H1 (cell line): Measurements from ENCODE around the gene TMEM156. TPM values are rescaled to one million over a fixed set of nuclear protein-coding genes. Genes with fewer than 3 reads are reported as not detected.

Experiments
- CTCF ChIA-PET: fragments of 300-600 bp; sonication (Branson Sonifier 250); formaldehyde crosslinking; loops from one replicate; lab custom pipeline; 2021; ENCODE audit not compliant: partially characterized antibody; lab: Charles Lee
- POLR2A ChIA-PET: fragments of 300-600 bp; sonication (Branson Sonifier 250); formaldehyde crosslinking; loops from one replicate; lab custom pipeline; 2021; ENCODE audit warnings: inconsistent platforms; ENCODE audit not compliant: partially characterized antibody; lab: Charles Lee
- DNase-seq, 2 experiments: peaks; one replicate each; pipeline versions ENCODE4 v3.0.0 to v3.0.0-alpha.2; 2010 to 2022; ENCODE audit warnings: low spot score in 2 of 2, low read depth in 1 of 2, mixed read lengths in 1 of 2
- FAIRE-seq: peaks from 2 replicates; lab custom pipeline; 2011; peaks lifted over from hg19 to GRCh38; lab: Jason Lieb, UNC
- H2AFZ ChIP-seq: 2 replicates; pipeline ENCODE4 v1.8.1; 2012; ENCODE audit warnings: low read length, inconsistent platforms
- H2AK5ac ChIP-seq: 2 replicates; pipeline ENCODE4 v1.6.1; 2013; ENCODE audit warnings: low read depth, low read length
- H2BK120ac ChIP-seq: replicated peaks from 2 replicates; pipeline ENCODE3; 2013; ENCODE audit warnings: low read depth, low read length, inconsistent platforms
- H2BK12ac ChIP-seq: 2 replicates; pipeline ENCODE4 v1.6.1; 2013; ENCODE audit warnings: low read depth, low read length
- H2BK15ac ChIP-seq: 2 replicates; pipeline ENCODE4 v1.6.1; 2013; ENCODE audit warnings: low read length
- H2BK20ac ChIP-seq: 2 replicates; pipeline ENCODE4 v1.6.1; 2013; ENCODE audit warnings: low read length
- H2BK5ac ChIP-seq: 2 replicates; pipeline ENCODE4 v1.6.1; 2013; ENCODE audit warnings: low read depth, low read length
- H3K14ac ChIP-seq: 2 replicates; pipeline ENCODE4 v1.6.1; 2013; ENCODE audit warnings: inconsistent platforms; ENCODE audit not compliant: insufficient read length
- H3K18ac ChIP-seq: 2 replicates; pipeline ENCODE4 v1.6.1; 2013; ENCODE audit warnings: low read length; ENCODE audit errors: extremely low read depth
- H3K23ac ChIP-seq: 2 replicates; pipeline ENCODE4 v1.6.1; 2013; ENCODE audit warnings: inconsistent platforms; ENCODE audit not compliant: insufficient read length
- H3K23me2 ChIP-seq: 2 replicates; pipeline ENCODE4 v1.6.1; 2013; ENCODE audit warnings: low read depth, low read length
- H3K27ac ChIP-seq: 2 replicates; pipeline ENCODE4 v1.6.1; 2011; ENCODE audit warnings: low read depth, low read length, inconsistent platforms
- H3K27me3 ChIP-seq, 4 experiments: replicated peaks in 1 of 4; 1 replicate in 1 of 4; 2 replicates in 3 of 4; pipeline versions ENCODE4 v1.6.1 to v1.8.1; 2011 to 2013; ENCODE audit warnings: low read length in 3 of 4, mild to moderate bottlenecking in 3 of 4, inconsistent platforms in 2 of 4, mixed read lengths in 2 of 4, moderate library complexity in 1 of 4; ENCODE audit not compliant: control insufficient read depth in 3 of 4, insufficient read depth in 3 of 4; ENCODE audit errors: extremely low read depth in 1 of 4
- H3K36me3 ChIP-seq, 4 experiments: 2 replicates each; pipeline versions ENCODE4 v1.6.1 to v1.8.1; 2011 to 2013; ENCODE audit warnings: mild to moderate bottlenecking in 4 of 4, low read length in 3 of 4, moderate library complexity in 2 of 4, control low read depth in 1 of 4, inconsistent platforms in 1 of 4; ENCODE audit not compliant: insufficient read depth in 4 of 4, control insufficient read depth in 2 of 4
- H3K4ac ChIP-seq: replicated peaks from 2 replicates; pipeline ENCODE3; 2013; ENCODE audit warnings: low read length, low read depth, mixed read lengths, inconsistent platforms; ENCODE audit not compliant: insufficient read length
- H3K4me1 ChIP-seq, 4 experiments: replicated peaks in 1 of 4; 1 replicate in 1 of 4; 2 replicates in 3 of 4; pipeline versions ENCODE4 v1.6.1 to v1.8.1; 2011 to 2013; ENCODE audit warnings: low read length in 3 of 4, inconsistent platforms in 2 of 4, mixed read lengths in 1 of 4; ENCODE audit not compliant: insufficient read depth in 4 of 4, control insufficient read depth in 3 of 4
- H3K4me2 ChIP-seq, 2 experiments: 2 replicates each; pipeline versions ENCODE4 v1.6.1 to v1.8.1; 2011 to 2013; ENCODE audit warnings: low read depth in 2 of 2, low read length in 2 of 2, control low read depth in 1 of 2, inconsistent platforms in 1 of 2, mild to moderate bottlenecking in 1 of 2; ENCODE audit not compliant: insufficient read depth in 1 of 2
- H3K4me3 ChIP-seq, 4 experiments: fragments of 200-600, 300-600 bp in 1 of 4; sonication (generic), shearing (Covaris generic), sonication (Bioruptor Twin) in 1 of 4; 2 replicates each; pipeline versions ENCODE4 v1.5.1 to v1.8.1; 2011 to 2016; ENCODE audit warnings: low read length in 4 of 4, low read depth in 3 of 4, control low read depth in 2 of 4, inconsistent platforms in 2 of 4, mild to moderate bottlenecking in 2 of 4, mixed read lengths in 1 of 4, moderate library complexity in 1 of 4; ENCODE audit not compliant: insufficient read depth in 2 of 4; ENCODE audit errors: extremely low read depth in 1 of 4
- H3K56ac ChIP-seq: replicated peaks from 2 replicates; pipeline ENCODE3; 2013; ENCODE audit warnings: low read depth, mild to moderate bottlenecking, mixed read lengths, low read length, inconsistent platforms; ENCODE audit not compliant: insufficient read length
- H3K79me1 ChIP-seq: 2 replicates; pipeline ENCODE4 v1.6.1; 2013; ENCODE audit warnings: low read depth, low read length, control low read depth
- H3K79me2 ChIP-seq, 2 experiments: 2 replicates each; pipeline versions ENCODE4 v1.6.1 to v1.8.1; 2012 to 2013; ENCODE audit warnings: low read length in 2 of 2, mild to moderate bottlenecking in 2 of 2, inconsistent platforms in 1 of 2; ENCODE audit not compliant: insufficient read depth in 2 of 2, control insufficient read depth in 1 of 2
- H3K9ac ChIP-seq, 4 experiments: replicated peaks in 1 of 4; 1 replicate in 1 of 4; 2 replicates in 3 of 4; pipeline versions ENCODE4 v1.6.1 to v1.8.1; 2011 to 2013; ENCODE audit warnings: low read depth in 3 of 4, low read length in 3 of 4, control low read depth in 2 of 4, mild to moderate bottlenecking in 2 of 4, moderate library complexity in 2 of 4, inconsistent platforms in 1 of 4; ENCODE audit errors: extremely low read depth in 1 of 4
- H3K9me3 ChIP-seq, 2 experiments: 2 replicates each; pipeline versions ENCODE4 v1.6.1 to v1.8.1; 2012 to 2013; ENCODE audit warnings: mild to moderate bottlenecking in 2 of 2, moderate library complexity in 2 of 2, control low read depth in 1 of 2, inconsistent platforms in 1 of 2, low read depth in 1 of 2, low read length in 1 of 2, mixed read lengths in 1 of 2; ENCODE audit not compliant: insufficient read depth in 2 of 2
- H4K20me1 ChIP-seq, 2 experiments: replicated peaks in 1 of 2; 2 replicates each; pipeline versions ENCODE3 to v1.8.1; 2011 to 2013; ENCODE audit warnings: inconsistent platforms in 2 of 2, low read length in 2 of 2, mild to moderate bottlenecking in 1 of 2; ENCODE audit not compliant: insufficient read depth in 2 of 2, control insufficient read depth in 1 of 2
- H4K5ac ChIP-seq: 2 replicates; pipeline ENCODE4 v1.6.1; 2013; ENCODE audit warnings: low read length, low read depth, mixed read lengths, inconsistent platforms; ENCODE audit not compliant: insufficient read length
- H4K8ac ChIP-seq: 2 replicates; pipeline ENCODE4 v1.8.0; 2013; ENCODE audit warnings: mild to moderate bottlenecking, moderate library complexity, low read length, inconsistent platforms; ENCODE audit not compliant: insufficient read depth; ENCODE audit errors: extremely low read depth
- H4K91ac ChIP-seq: replicated peaks from 2 replicates; pipeline ENCODE3; 2013; ENCODE audit warnings: low read length, mixed read lengths, inconsistent platforms; ENCODE audit not compliant: insufficient read length
- ATF2 ChIP-seq: IDR thresholded peaks from 2 replicates; pipeline ENCODE4 v1.6.1; 2012; ENCODE audit warnings: low read length, inconsistent platforms
- CHD2 ChIP-seq: IDR thresholded peaks from 2 replicates; pipeline ENCODE4 v1.6.1; 2012; ENCODE audit warnings: low read length, improper control_type of control experiment
- GTF2F1 ChIP-seq: IDR thresholded peaks from 2 replicates; pipeline ENCODE4 v1.6.1; 2012; ENCODE audit warnings: low read depth, low read length, improper control_type of control experiment, borderline replicate concordance
- ZNF274 ChIP-seq: IDR thresholded peaks from 2 replicates; pipeline ENCODE4 v1.7.0; 2012; ENCODE audit warnings: low read length, borderline replicate concordance; ENCODE audit errors: extremely low read depth
- WGBS, 2 experiments: shearing (Covaris generic) in 1 of 2; methylation state at CpG; one replicate each; pipeline versions ENCODE4 v1.1.6 to v1.1.7; 2013 to 2015; ENCODE audit warnings: low lambda C conversion rate in 2 of 2, mixed read lengths in 2 of 2, inconsistent platforms in 1 of 2, low coverage in 1 of 2, missing lambda C conversion rate in 1 of 2; ENCODE audit not compliant: insufficient replicate concordance in 2 of 2, insufficient coverage in 1 of 2, insufficient read length in 1 of 2; ENCODE audit errors: extremely low coverage in 1 of 2, missing lambda C conversion rate in 1 of 2; 5-methylcytosine and 5-hydroxymethylcytosine counted together
- polyA plus RNA-seq, 7 experiments: library from polyadenylated mRNA; depleted of rRNA in 3 of 7; stranded (reverse) in 5 of 7; unstranded in 2 of 7; fragments of >200 nt in 5 of 7; fragments of 200-250 nt in 2 of 7; gene quantifications; 1 replicate in 5 of 7; 2 replicates in 1 of 7; 4 replicates in 1 of 7; pipeline versions ENCODE4 v1.2.1 to v1.2.3, GENCODE V29; 2011 to 2013; ENCODE audit warnings: missing spikeins in 2 of 7, mixed read lengths in 2 of 7
- total RNA-seq: library from RNA; stranded (reverse); fragmentation: NEBNext Ultra II Directional; extraction: Animal tissue kit (Norgen Biotek cat#: 25700); gene quantifications from 2 replicates; pipeline ENCODE4 v1.2.1, GENCODE V29; 2021

TMEM156 gene
- total and polyA plus RNA-seq, 2 of the 8 experiments (the other 6 are each of a cell fraction or from before 2014, with no cell fraction given) = not detected

- Histone ChIP-seq H3K23ac (no peak overlapping the region), H3K79me1 (no peaks in the 10 kb centered on the region), H3K4me1 (no peaks in the 10 kb centered on the region), H2BK12ac (no peak overlapping the region), H3K36me3 (no peaks in the 10 kb centered on the region), H4K91ac (no peak overlapping the region), H3K23me2 (no peaks in the 10 kb centered on the region), H2BK20ac (no peak overlapping the region), H3K9me3 (no peaks in the 10 kb centered on the region), H3K4me3 (no peak overlapping the region), H3K4me2 (no peak overlapping the region), H3K27me3 (no peaks in the 10 kb centered on the region), H3K79me2 (no peaks in the 10 kb centered on the region), H3K4ac (no peak overlapping the region), H3K56ac (no peak overlapping the region), H4K20me1 (no peaks in the 10 kb centered on the region), H4K5ac (no peak overlapping the region), H2BK120ac (no peak overlapping the region), H3K27ac (no peak overlapping the region), H2AK5ac (no peak overlapping the region), H2BK15ac (no peak overlapping the region), H3K18ac (no peak overlapping the region), H3K9ac (no peak overlapping the region), H2AFZ (no peak overlapping the region), H4K8ac (no peak overlapping the region), H3K14ac (no peak overlapping the region), H2BK5ac (no peak overlapping the region)
- ChIA-PET CTCF (no interaction called here), POLR2A (no interaction called here)
- WGBS, 2 experiments = 87% methylated on average over 3 of the region's 3 CpGs; no CpG with 5 or more reads in 1 of the 2 experiments
- FAIRE-seq (no peak), DNase-seq (no peak)
- TF ChIP-seq ZNF274 (no peak), CHD2 (no peak), GTF2F1 (no peak), ATF2 (no peak)
Measured at GRCh38 chr4:38940476-38940875, 91.7 kb downstream of the TMEM156 start.
